ENCODE data around the gene CENPA. TPM values are rescaled to one million over a fixed set of nuclear protein-coding genes. Genes with fewer than 3 reads are reported as not detected.
"Not testable (repeated sequence)": the region's sequence is repeated elsewhere in the genome, so short reads cannot be mapped to it uniquely, and the experiment has no call there.

Gene CENPA
- total RNA-seq, 1 experiment from 2014 or later = 45.8 TPM

- TF ChIP-seq ZNF274 (IDR thresholded peaks at IDR 0.05; ENCODE audit: low read depth, low read length) = no peak
- no peak for TF ChIP-seq REST (IDR thresholded peaks at IDR 0.05; ENCODE audit: low read depth)
- no peak for TF ChIP-seq CBX3 (IDR thresholded peaks at IDR 0.05; ENCODE audit: low read depth)
- TF ChIP-seq CEBPB (IDR thresholded peaks at IDR 0.05; ENCODE audit: low read depth) = no peak
These were observed 38.9 kb upstream of the CENPA start (continued) for GRCh38 chr2:26746934-26747333.

GRCh38 chr2:26749787-26750420, 36.0 kb upstream of the CENPA start:
- H3K27me3 ChIP-seq (ENCODE audit: insufficient read depth, low read length); H3K4me3 ChIP-seq (replicated peaks in 1 of 2; ENCODE audit: low read depth in 1 of 2, low read length in 2 of 2); BruUV-seq (replicated peaks); CTCF ChIA-PET; ATAC-seq; DNase-seq (ENCODE audit: low read depth, low spot score); H3K9ac ChIP-seq (ENCODE audit: low read length); H3K9me3 ChIP-seq (ENCODE audit: control insufficient read depth in 1 of 2, insufficient read depth in 1 of 2, low read depth in 1 of 2, low read length in 2 of 2); intact Hi-C loops (cut with micrococcal nuclease); H3K27ac ChIP-seq (ENCODE audit: low read depth, low read length); H3K4me2 ChIP-seq (ENCODE audit: low read length); H3K4me1 ChIP-seq (ENCODE audit: control insufficient read depth in 1 of 2, insufficient read depth in 2 of 2, low read length in 2 of 2); H2AFZ ChIP-seq (ENCODE audit: low read depth, low read length, poor library complexity, severe bottlenecking); H3K36me3 ChIP-seq (ENCODE audit: control insufficient read depth in 1 of 2, insufficient read depth in 2 of 2, low read length in 2 of 2); H3K9me2 ChIP-seq (ENCODE audit: insufficient read depth); H4K20me1 ChIP-seq (ENCODE audit: insufficient read depth); POLR2A ChIA-PET; RAD21 ChIA-PET (ENCODE audit: low non-redundant PET in 1 of 2, low total read pairs in 2 of 2, uncharacterized antibody in 2 of 2, unreplicated experiment in 2 of 2); H3K79me2 ChIP-seq (ENCODE audit: insufficient read depth, low read length): not testable (repeated sequence)

GRCh38 chr2:26750467-26750866, 35.4 kb upstream of the CENPA start:
- BruUV-seq (replicated peaks); CTCF ChIA-PET; H3K4me1 ChIP-seq (ENCODE audit: control insufficient read depth in 1 of 2, insufficient read depth in 2 of 2, low read length in 2 of 2); H3K27ac ChIP-seq (ENCODE audit: low read depth, low read length); POLR2A ChIA-PET; H3K9ac ChIP-seq (ENCODE audit: low read length); H3K4me3 ChIP-seq (replicated peaks in 1 of 2; ENCODE audit: low read depth in 1 of 2, low read length in 2 of 2); H3K4me2 ChIP-seq (ENCODE audit: low read length); H3K27me3 ChIP-seq (ENCODE audit: insufficient read depth, low read length); H3K79me2 ChIP-seq (ENCODE audit: insufficient read depth, low read length); H4K20me1 ChIP-seq (ENCODE audit: insufficient read depth); DNase-seq (ENCODE audit: low read depth, low spot score); H3K9me3 ChIP-seq (ENCODE audit: control insufficient read depth in 1 of 2, insufficient read depth in 1 of 2, low read depth in 1 of 2, low read length in 2 of 2); intact Hi-C loops (cut with micrococcal nuclease); H3K9me2 ChIP-seq (ENCODE audit: insufficient read depth); RAD21 ChIA-PET (ENCODE audit: low non-redundant PET in 1 of 2, low total read pairs in 2 of 2, uncharacterized antibody in 2 of 2, unreplicated experiment in 2 of 2); ATAC-seq; H2AFZ ChIP-seq (ENCODE audit: low read depth, low read length, poor library complexity, severe bottlenecking); H3K36me3 ChIP-seq (ENCODE audit: control insufficient read depth in 1 of 2, insufficient read depth in 2 of 2, low read length in 2 of 2): not testable (repeated sequence)

All from HCT116 (cell line).